Uterus (tissue), 4 donors: ENCODE measurements around the gene NECAB2. TPM values are rescaled to one million over a fixed set of nuclear protein-coding genes. Genes with fewer than 3 reads are reported as not detected.

Experiments used
- DNase-seq, 2 donors: peaks; one replicate each; pipeline ENCODE4 v3.0.0-alpha.2; 2019 to 2020
- H3K27ac ChIP-seq, 2 donors: fragments of 200-600 bp; sonication (generic); 1 replicate in 1 of 2; 2 replicates in 1 of 2; pipeline ENCODE4 v1.5.1; 2016 to 2018
- H3K27me3 ChIP-seq, 2 donors: fragments of 200-600 bp; sonication (generic); one replicate each; pipeline ENCODE4 v1.5.1; 2018 to 2019; ENCODE audit warnings: control low read depth in 1 of 2
- H3K36me3 ChIP-seq, 2 donors: fragments of 200-600 bp; sonication (generic); one replicate each; pipeline ENCODE4 v1.5.1; 2019; ENCODE audit warnings: control low read depth in 1 of 2
- H3K4me1 ChIP-seq, 2 donors: fragments of 200-600 bp; sonication (generic); one replicate each; pipeline ENCODE4 v1.5.1; 2018 to 2019; ENCODE audit warnings: control low read depth in 1 of 2
- H3K4me3 ChIP-seq, 2 donors: fragments of 200-600 bp; sonication (generic); 1 replicate in 1 of 2; 2 replicates in 1 of 2; pipeline ENCODE4 v1.5.1; 2018 to 2019; ENCODE audit warnings: mild to moderate bottlenecking in 1 of 2
- H3K9me3 ChIP-seq, 2 donors: fragments of 200-600 bp; sonication (generic); one replicate each; pipeline ENCODE4 v1.5.1; 2019; ENCODE audit warnings: control low read depth in 1 of 2
- POLR2A ChIP-seq, 2 donors: fragments of 450-650 bp; IDR thresholded peaks; one replicate each; pipeline ENCODE4 v1.6.1; 2016; ENCODE audit warnings: antibody characterized with exemption in 2 of 2, mild to moderate bottlenecking in 1 of 2, moderate library complexity in 1 of 2
- intact Hi-C: fragments of 100-400 bp; cut with DNase I; formaldehyde crosslinking; loops from one replicate; pipeline ENCODE4 v1.15.1; 2023; ENCODE audit warnings: low total_unique reads
- total RNA-seq, 4 donors: library from RNA; depleted of rRNA in 3 of 4; stranded (reverse); fragments of >200 nt in 3 of 4; gene quantifications; one replicate each; pipeline versions ENCODE4 v1.1.0 to v1.2.4, GENCODE V29; 2014 to 2023
- TF ChIP-seq, protein P1 (sequence below), 4 experiments: fragments of 200-600 bp in 2 of 4; fragments of 450-650 bp in 2 of 4; sonication (generic) in 2 of 4; IDR thresholded peaks; one replicate each; pipeline ENCODE4 v1.5.1; 2016 to 2019; ENCODE audit warnings: antibody characterized with exemption in 4 of 4, mild to moderate bottlenecking in 2 of 4, moderate library complexity in 1 of 4
- donor health status: DM: yes; HTN: yes; CAD: no.

Gene NECAB2
- total RNA-seq, 4 donors from 2014 or later, result 1.1 to 1.4 TPM; not detected in 2

DNA sequence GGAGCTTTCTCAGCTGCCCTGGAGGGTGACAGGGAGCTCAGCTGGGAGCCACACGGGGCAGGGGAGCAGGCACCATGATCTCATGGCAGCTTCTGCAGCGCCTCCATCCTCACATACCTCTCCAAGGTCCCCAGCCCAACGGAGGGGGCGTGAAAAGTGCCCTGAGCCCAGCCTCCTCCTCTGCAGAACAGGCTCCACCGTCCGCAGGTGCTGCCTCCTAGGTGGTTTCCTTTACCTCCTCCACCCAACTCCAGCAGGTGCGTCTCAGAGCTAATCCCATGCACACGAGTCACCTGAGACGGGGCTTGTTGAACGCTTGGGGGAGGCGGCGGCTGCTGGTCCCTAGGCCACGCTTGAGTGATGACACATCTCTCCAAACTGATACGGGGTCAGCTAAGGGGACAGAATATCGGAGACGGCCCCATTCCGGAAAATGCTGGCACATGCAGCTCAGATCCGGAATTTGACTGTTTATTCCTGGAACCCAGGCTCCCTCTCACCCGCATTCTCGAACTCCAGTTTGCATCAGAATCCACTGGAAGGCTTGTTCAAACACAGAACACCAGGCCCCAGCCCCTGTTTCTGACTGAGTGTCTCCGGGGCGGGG is 74.9 kb downstream of the NECAB2 start:
- H3K36me3 ChIP-seq, result no peaks in the 10 kb centered on the region
- H3K4me3 ChIP-seq, result no peak overlapping the region
- H3K27ac ChIP-seq, result no peak overlapping the region
- DNase-seq, result no peak
- TF ChIP-seq, protein P1, sequence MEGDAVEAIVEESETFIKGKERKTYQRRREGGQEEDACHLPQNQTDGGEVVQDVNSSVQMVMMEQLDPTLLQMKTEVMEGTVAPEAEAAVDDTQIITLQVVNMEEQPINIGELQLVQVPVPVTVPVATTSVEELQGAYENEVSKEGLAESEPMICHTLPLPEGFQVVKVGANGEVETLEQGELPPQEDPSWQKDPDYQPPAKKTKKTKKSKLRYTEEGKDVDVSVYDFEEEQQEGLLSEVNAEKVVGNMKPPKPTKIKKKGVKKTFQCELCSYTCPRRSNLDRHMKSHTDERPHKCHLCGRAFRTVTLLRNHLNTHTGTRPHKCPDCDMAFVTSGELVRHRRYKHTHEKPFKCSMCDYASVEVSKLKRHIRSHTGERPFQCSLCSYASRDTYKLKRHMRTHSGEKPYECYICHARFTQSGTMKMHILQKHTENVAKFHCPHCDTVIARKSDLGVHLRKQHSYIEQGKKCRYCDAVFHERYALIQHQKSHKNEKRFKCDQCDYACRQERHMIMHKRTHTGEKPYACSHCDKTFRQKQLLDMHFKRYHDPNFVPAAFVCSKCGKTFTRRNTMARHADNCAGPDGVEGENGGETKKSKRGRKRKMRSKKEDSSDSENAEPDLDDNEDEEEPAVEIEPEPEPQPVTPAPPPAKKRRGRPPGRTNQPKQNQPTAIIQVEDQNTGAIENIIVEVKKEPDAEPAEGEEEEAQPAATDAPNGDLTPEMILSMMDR (IDR thresholded peaks at IDR 0.05), result no peak
- TF ChIP-seq POLR2A (IDR thresholded peaks at IDR 0.05), result no peak
- intact Hi-C loops, result no loop called here
- no peaks in the 10 kb centered on the region for H3K9me3 ChIP-seq
- H3K27me3 ChIP-seq, result no peaks in the 10 kb centered on the region
- H3K4me1 ChIP-seq, result no peaks in the 10 kb centered on the region

DNA sequence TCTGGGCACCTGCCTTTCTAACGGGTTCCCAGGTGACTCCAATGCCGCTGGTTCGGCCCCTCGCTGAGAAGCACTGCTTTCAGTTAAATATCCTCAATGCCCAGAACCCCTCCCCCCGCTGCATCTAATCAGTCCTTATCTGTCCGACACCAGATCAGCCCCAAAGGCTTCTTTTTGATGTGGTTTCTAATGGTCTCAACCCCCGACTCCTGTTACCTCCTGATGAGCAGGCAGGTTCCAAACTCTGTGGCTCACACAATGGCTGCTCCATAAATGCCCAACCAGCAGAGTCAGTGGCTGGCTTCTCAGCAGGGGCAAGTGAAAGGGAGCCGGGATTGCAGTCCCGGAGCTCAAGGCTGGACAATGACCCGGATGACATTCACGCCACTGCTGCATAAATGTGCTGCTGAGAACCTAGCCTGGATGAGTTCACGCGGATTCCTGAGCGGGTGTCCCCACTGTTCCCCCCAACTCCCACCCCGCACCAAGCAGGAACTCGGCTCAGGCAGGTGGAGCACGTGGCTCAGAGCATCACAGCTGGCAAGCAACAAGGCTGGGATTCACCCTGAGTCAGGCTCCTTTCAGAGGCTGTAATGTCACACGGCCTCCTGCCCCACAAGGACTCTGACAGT is 75.6 kb downstream of the NECAB2 start:
- Histone ChIP-seq H3K27ac (no peak overlapping the region), H3K4me1 (no peaks in the 10 kb centered on the region), H3K36me3 (no peaks in the 10 kb centered on the region), H3K9me3 (no peaks in the 10 kb centered on the region), H3K27me3 (no peaks in the 10 kb centered on the region), H3K4me3 (no peak overlapping the region)
- TF ChIP-seq, protein P1 (IDR thresholded peaks at IDR 0.05), result no peak
- TF ChIP-seq POLR2A (IDR thresholded peaks at IDR 0.05), result no peak
- DNase-seq, result no peak
- intact Hi-C loops, result no loop called here

DNA sequence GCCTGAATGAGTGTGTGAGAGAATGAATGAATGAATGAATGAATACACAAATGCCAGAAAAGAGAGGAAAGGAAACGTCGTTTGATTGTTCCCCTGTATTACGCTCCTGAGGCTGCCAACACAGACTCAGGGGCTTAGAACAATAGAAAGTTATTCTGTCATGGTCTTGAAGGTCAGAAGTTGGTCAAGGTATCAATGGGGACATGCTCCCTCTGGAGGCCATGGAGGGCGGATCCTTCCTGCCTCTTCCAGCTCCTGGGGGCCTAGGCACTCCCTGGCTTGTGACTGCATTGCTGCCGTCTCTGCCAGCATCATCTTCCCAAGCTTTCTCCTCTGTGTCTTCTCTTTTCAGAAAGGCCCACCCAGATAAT is 76.1 kb downstream of the NECAB2 start:
- TF ChIP-seq POLR2A (IDR thresholded peaks at IDR 0.05), result no peak
- TF ChIP-seq, protein P1 (IDR thresholded peaks at IDR 0.05), result no peak
- no peak for DNase-seq
- no peaks in the 10 kb centered on the region for H3K36me3 ChIP-seq
- H3K27me3 ChIP-seq, result no peaks in the 10 kb centered on the region
- H3K27ac ChIP-seq, result no peak overlapping the region
- intact Hi-C loops, result no loop called here
- no peaks in the 10 kb centered on the region for H3K9me3 ChIP-seq
- no peak overlapping the region for H3K4me3 ChIP-seq
- H3K4me1 ChIP-seq, result no peaks in the 10 kb centered on the region

DNA sequence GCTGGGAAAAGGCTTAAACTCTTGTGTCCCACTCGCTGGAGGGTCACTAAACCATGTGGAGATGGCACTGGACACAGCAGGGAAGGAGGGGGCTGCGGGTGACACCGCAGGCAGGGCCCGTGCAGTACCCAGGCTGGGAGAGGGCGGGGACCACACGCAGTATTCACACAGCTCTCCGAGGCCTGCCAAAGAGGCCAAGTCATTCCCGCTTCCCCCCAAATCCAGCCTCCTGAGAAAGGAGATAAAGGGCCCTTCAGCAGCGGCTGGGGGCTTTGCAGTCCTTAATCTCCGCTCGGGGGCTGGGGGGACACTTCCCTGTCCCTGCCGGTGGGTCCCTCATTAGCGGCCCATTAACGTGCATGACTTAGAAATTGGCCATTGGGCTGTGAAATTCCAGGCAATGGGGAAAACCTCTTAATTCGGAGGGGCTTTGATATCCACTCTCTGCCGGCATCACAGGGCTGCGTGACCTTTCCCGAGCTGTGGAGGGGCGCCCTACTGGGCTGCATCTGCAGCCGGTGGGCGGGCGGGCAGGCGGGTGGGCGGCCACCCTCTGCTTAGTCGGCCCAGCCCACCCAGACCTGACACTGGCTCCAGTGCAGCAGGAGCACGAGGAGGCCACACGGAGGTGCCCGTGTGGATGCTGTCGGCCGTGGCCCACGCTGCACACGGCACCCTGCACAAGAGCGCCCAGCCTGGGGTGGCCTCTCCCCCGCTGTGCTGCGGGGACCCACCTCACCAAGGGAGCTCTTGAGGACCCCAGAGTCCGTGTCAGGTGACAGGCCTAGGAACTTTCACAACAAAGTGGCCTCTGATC is 77.2 kb downstream of the NECAB2 start:
- Histone ChIP-seq H3K36me3 (no peaks in the 10 kb centered on the region), H3K4me1 (no peaks in the 10 kb centered on the region), H3K4me3 (no peak overlapping the region), H3K9me3 (no peaks in the 10 kb centered on the region), H3K27ac (no peak overlapping the region), H3K27me3 (no peaks in the 10 kb centered on the region)
- no peak for DNase-seq
- intact Hi-C loops, result no loop called here
- TF ChIP-seq, protein P1 (IDR thresholded peaks at IDR 0.05), result no peak
- TF ChIP-seq POLR2A (IDR thresholded peaks at IDR 0.05), result no peak
